HUES48 (cell line): Measurements from ENCODE around the gene NRXN2.

Source experiments
- H3K27ac ChIP-seq: one replicate; pipeline ENCODE4 v1.7.0; 2013; ENCODE audit warnings: low read depth, low read length, inconsistent platforms
- H3K27me3 ChIP-seq: 2 replicates; pipeline ENCODE4 v1.6.1; 2013; ENCODE audit warnings: mild to moderate bottlenecking, low read length; ENCODE audit not compliant: control insufficient read depth, insufficient read depth
- H3K36me3 ChIP-seq: 2 replicates; pipeline ENCODE4 v1.6.1; 2013; ENCODE audit warnings: low read length; ENCODE audit not compliant: control insufficient read depth, insufficient read depth
- H3K4me1 ChIP-seq: 2 replicates; pipeline ENCODE4 v1.6.1; 2013; ENCODE audit warnings: mild to moderate bottlenecking, low read length; ENCODE audit not compliant: control insufficient read depth, insufficient read depth
- H3K4me3 ChIP-seq: 2 replicates; pipeline ENCODE4 v1.5.1; 2013; ENCODE audit warnings: mild to moderate bottlenecking, low read depth, low read length
- H3K9ac ChIP-seq: 2 replicates; pipeline ENCODE4 v1.6.1; 2013; ENCODE audit warnings: mild to moderate bottlenecking, low read depth, low read length, moderate library complexity
- H3K9me3 ChIP-seq: 2 replicates; pipeline ENCODE4 v1.6.1; 2013; ENCODE audit warnings: low read length; ENCODE audit not compliant: control insufficient read depth, insufficient read depth

NRXN2 gene

DNA sequence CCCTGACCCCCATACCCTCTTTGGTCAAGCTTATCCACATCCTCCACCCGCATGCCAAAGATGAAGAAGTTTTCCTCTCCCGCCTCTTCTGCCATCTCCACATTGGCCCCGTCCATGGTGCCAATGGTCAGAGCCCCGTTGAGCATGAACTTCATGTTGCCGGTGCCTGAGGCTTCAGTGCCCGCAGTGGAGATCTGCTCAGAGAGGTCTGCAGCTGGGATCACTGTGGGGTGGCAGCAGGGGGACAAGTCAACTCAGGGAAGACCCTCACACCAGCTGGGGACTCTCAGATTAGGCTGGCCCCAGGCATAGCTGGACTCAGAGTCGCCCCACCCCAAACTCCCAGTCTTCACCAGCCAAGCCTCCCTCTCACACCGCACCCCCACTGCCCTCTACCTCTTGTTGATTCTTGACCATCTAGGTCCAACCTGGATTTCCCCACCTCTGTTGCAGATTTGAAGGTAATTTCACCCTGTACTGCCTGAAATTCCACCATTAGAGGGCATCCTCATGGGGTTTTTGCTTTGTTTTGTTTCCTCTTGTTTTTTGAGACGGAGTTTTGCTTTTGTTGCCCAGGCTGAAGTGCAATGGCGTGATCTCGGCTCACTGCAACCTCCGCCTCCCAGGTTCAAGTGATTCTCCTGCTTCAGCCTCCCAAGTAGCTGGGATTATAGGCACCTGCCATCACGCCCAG, 27.5 kb upstream of the NRXN2 start:
- Histone ChIP-seq H3K4me1 (no peaks in the 10 kb centered on the region), H3K4me3 (no peak overlapping the region), H3K36me3 (no peaks in the 10 kb centered on the region), H3K27ac (no peak overlapping the region), H3K9me3 (no peaks in the 10 kb centered on the region), H3K9ac (no peak overlapping the region), H3K27me3 (no peaks in the 10 kb centered on the region)

- no peaks in the 10 kb centered on the region for H3K36me3 ChIP-seq
- H3K4me1 ChIP-seq, result no peaks in the 10 kb centered on the region
- no peak overlapping the region for H3K4me3 ChIP-seq
- no peak overlapping the region for H3K27ac ChIP-seq
- H3K9ac ChIP-seq, result no peak overlapping the region
- peaks cover 13% of the 10 kb centered on the region for H3K27me3 ChIP-seq
- no peaks in the 10 kb centered on the region for H3K9me3 ChIP-seq
These were observed 25.1 kb upstream of the NRXN2 start for GRCh38 chr11:64747961-64748665.

DNA sequence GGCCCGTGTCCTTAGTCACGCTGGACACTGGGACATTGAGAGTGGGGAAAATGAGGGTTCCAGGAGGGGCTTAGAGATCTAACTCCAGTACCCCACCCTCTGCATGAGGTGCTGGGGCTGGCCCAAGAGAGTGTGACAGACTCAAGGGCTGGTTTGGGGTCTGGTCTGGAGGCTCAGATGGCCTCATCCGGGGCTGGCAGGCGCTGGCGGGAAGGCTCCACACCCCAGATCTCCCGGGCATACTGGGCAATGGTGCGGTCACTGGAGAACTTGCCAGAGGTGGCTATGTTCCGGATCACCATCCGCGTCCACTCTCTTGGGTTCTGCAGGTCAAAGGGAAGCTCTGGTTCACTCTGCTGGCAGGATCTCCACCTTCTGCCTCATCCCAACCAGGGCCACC, 23.5 kb upstream of the NRXN2 start:
- Histone ChIP-seq H3K36me3 (no peaks in the 10 kb centered on the region), H3K27me3 (peaks cover 28% of the 10 kb centered on the region), H3K9ac (no peak overlapping the region), H3K27ac (no peak overlapping the region), H3K4me1 (peaks cover 8% of the 10 kb centered on the region), H3K4me3 (no peak overlapping the region; the same call in 1 of the 2 replicates), H3K9me3 (no peaks in the 10 kb centered on the region)

DNA sequence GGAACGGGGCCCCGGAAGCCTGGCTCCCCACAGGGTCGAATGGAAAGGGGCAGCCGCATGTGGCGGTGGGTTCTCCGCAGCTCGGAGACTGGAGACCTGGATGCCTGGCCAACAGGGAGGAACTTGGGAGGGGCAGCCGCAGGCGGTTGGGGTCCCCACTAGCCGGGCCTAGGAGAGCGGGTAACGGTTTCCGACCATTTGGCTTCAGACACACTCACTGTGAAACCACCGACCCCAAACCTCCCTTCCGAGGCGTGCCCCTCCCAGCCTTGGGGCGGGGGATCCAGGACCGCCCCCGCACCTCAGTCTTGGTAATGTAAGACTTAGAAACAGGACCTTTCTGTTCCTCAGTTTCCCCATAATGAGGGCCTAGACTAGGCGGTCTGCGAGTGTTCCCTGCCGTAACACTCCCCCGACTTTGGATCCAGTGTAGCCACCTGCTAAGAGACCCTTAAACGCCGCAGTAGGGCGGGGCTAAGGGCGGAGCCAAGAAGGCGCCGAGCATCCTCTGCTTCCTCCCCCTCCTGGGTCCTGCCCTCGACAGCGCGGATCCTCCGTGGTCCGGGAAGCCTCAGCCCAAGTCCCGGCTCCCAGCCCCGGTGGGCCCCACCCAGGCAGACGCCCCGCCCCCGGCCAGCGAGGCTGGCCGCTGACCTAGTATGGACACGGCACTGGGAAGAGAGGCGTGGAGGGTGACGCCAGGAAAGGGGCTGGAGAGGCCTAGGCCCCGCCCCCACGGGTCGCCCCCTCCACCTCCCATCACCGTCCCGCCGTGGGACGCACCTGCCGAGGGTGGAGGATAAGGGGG, 22.7 kb upstream of the NRXN2 start:
- Histone ChIP-seq H3K9me3 (no peaks in the 10 kb centered on the region), H3K9ac (no peak overlapping the region), H3K4me3 (peak overlapping the region; percentile 61), H3K4me1 (peaks cover 15% of the 10 kb centered on the region), H3K27ac (peak overlapping the region; percentile 51), H3K27me3 (peaks cover 35% of the 10 kb centered on the region), H3K36me3 (no peaks in the 10 kb centered on the region)

- H3K27me3 ChIP-seq, result peaks cover 40% of the 10 kb centered on the region
- peak overlapping the region; percentile 61 for H3K4me3 ChIP-seq
- no peaks in the 10 kb centered on the region for H3K9me3 ChIP-seq
- H3K27ac ChIP-seq, result peak overlapping the region; percentile 51
- peaks cover 16% of the 10 kb centered on the region for H3K4me1 ChIP-seq
- H3K36me3 ChIP-seq, result no peaks in the 10 kb centered on the region
- no peak overlapping the region for H3K9ac ChIP-seq
These were observed 22.2 kb upstream of the NRXN2 start for GRCh38 chr11:64745189-64745520.

GRCh38 chr11:64744544-64745188, 21.7 kb upstream of the NRXN2 start:
- Histone ChIP-seq H3K4me3 (peak overlapping the region; percentile 67), H3K36me3 (no peaks in the 10 kb centered on the region), H3K27me3 (peaks cover 43% of the 10 kb centered on the region), H3K27ac (no peak overlapping the region), H3K9ac (no peak overlapping the region), H3K9me3 (no peaks in the 10 kb centered on the region), H3K4me1 (peaks cover 16% of the 10 kb centered on the region)

DNA sequence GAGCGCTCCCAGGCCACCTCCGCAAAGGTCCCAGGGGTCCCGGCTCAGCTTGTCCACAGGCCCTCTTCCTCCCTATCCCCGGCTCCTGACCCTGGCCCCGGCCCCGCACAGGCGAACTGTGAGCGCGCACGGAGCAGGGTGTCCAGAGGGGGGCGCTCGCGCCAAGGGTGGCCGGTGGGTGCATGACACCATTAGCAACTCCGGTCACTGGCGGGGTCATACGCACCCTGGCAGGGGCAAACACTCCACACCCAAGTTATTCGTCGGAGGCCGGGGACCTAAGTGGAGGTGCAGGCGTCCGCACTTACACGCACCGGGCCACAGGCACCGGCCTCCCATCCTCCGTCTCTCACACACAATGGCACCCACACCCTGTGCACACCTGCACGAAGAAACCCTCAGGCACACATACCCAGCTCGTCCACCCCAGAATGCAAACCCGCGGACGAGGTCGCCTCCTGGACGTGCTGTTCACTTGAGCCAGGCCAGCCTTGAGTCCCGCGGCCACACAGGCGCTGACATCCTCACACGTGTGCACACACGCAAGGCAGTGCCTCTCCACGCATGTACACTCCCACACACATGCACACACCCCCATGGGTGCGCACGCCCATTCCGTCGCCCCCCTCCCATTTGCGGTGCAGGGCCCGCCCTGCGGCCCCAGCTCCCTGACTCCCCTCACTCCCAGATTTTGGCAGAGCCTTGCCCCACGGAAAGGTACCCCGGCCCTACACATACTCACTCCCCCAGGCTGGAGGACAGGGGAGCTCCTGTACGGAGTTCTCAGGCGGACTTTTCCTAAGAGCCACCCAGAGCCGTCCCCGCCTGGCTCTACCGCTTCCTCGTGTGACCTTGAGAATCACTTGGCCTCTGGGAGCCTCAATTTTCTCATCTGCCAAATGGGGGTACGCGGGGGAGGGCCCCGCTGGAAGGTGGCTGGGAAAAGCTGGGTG, 20.9 kb upstream of the NRXN2 start, which contains the start of gene RASGRP2:
Gene RASGRP2, minus strand, starts transcription at position 552 of the 953 bp plus-strand sequence. CDS start 1,276 bp downstream, outside the sequence.
- peaks cover 43% of the 10 kb centered on the region for H3K27me3 ChIP-seq
- H3K4me3 ChIP-seq, result peak within 1 kb of the TSS; percentile 67
- H3K36me3 ChIP-seq, result no peaks in the 10 kb centered on the region
- H3K9ac ChIP-seq, result no peak within 1 kb of the TSS
- H3K27ac ChIP-seq, result no peak within 1 kb of the TSS
- H3K4me1 ChIP-seq, result peaks cover 23% of the 10 kb centered on the region
- no peaks in the 10 kb centered on the region for H3K9me3 ChIP-seq

DNA sequence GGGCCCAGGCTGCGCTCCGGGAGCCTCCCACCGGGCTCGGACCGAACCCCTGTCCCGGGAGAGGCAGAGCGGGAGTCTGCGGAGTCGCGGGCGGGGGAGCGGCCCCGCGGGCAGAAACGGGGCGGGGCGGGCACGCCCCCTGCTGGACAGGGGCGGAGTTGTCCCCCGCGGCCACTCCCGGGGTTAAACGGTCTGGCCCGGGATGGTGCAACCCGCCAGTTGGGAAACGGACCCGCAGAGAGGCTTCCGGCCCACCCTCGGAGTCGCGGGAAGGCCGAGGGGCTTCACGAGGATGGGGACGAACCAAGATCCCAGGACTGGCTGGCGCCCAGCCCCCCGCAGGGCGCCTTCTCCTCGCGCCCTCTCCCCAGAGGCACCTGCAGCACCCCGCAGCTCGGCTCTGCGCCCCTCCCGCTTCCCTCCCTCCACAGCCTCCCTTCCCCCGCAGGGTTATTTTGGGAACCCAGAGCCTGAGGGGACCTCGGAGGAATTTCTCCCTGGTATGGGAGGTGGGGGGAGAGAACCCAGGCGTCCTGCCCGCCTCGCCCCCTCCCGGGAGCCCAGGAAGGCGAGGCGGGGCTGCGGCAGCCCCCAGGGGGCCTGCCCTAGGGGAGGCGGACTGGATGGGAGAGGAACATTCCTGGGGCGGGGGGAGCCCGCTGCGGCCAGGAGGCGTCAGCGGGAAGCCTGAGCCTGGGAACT, 20.0 kb upstream of the NRXN2 start:
- Histone ChIP-seq H3K27ac (no peak overlapping the region), H3K9me3 (no peaks in the 10 kb centered on the region), H3K4me3 (peak overlapping the region; percentile 67), H3K27me3 (peaks cover 43% of the 10 kb centered on the region), H3K36me3 (no peaks in the 10 kb centered on the region), H3K9ac (no peak overlapping the region), H3K4me1 (peaks cover 23% of the 10 kb centered on the region)

DNA sequence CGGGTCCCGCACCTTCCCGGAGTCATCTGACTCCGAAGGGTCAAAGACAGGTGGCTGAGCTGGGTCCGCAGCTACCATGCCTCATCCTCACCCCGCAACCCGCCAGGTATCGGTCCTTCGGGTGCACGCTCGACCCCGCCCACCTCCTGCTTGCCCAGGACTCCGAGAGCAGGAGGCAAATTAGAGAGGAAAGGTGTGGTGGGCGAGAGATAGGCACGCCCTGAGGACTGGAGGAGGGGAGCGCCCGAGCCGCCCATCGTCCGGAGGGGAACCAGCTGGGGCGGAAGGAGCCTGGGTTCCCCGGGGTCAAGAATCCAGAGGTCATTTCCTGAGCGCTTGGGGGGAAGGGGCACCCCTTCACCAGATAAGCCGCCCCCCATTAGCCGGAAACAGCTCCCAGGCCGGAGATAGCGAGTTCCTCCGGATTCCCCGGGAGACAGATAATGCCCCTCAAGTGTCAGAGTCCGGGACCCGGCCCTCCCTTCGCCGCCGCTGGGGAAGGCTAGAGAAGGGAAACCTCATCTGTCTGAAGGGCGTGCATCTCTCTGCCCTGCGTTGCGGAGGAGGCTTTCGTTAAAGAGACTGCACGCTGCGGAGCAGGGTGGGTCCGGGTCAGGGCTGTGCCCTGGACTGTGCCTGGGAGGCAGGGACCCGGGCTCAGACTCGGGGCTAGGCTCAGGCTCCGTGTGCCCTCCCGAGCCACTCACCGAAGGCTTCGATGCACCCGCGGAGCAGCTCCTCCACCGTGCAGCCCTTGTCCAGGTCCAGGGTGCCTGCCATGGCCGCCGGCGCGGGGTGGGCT, 19.3 kb upstream of the NRXN2 start:
- Histone ChIP-seq H3K9me3 (no peaks in the 10 kb centered on the region), H3K4me3 (peak overlapping the region; percentile 67), H3K36me3 (no peaks in the 10 kb centered on the region), H3K4me1 (peaks cover 23% of the 10 kb centered on the region), H3K9ac (no peak overlapping the region; the same call in 1 of the 2 replicates), H3K27me3 (peaks cover 43% of the 10 kb centered on the region), H3K27ac (no peak overlapping the region)
